Occipital lobe (tissue), 2 donors: ENCODE data around the gene HIVEP2. TPM values are rescaled to one million over a fixed set of nuclear protein-coding genes. Genes with fewer than 3 reads are reported as not detected.

Experiments used
- DNase-seq: peaks from one replicate; lab custom pipeline; 2025; lab: John Stamatoyannopoulos, UW
- total RNA-seq: library from RNA; depleted of rRNA; stranded (reverse); fragments of >200 nt; gene quantifications from one replicate; pipeline ENCODE4 v1.2.3, GENCODE V29; 2014

The HIVEP2 gene
- total RNA-seq, 1 donor from 2014 or later: 114 TPM

GRCh38 chr6:142892254-142893021 is 52.5 kb downstream of the HIVEP2 start:
- DNase-seq: no peak

- no peak for DNase-seq
These were observed 53.5 kb downstream of the HIVEP2 start for GRCh38 chr6:142891454-142891853.

GRCh38 chr6:142888456-142888855 is 56.5 kb downstream of the HIVEP2 start:
- DNase-seq: no peak

- DNase-seq: no peak
These were observed 57.5 kb downstream of the HIVEP2 start for GRCh38 chr6:142887517-142887916.

- DNase-seq: no peak
These were observed 58.4 kb downstream of the HIVEP2 start for GRCh38 chr6:142886431-142887170.

- peak; percentile 28 for DNase-seq
These were observed 59.7 kb downstream of the HIVEP2 start for GRCh38 chr6:142885182-142885867.

GRCh38 chr6:142884214-142885035 is 60.6 kb downstream of the HIVEP2 start:
- DNase-seq: no peak

- DNase-seq: no peak
These were observed 62.0 kb downstream of the HIVEP2 start for GRCh38 chr6:142883011-142883410.

- DNase-seq: no peak
These were observed 63.2 kb downstream of the HIVEP2 start for GRCh38 chr6:142881761-142882160.

- DNase-seq: no peak
These were observed 63.7 kb downstream of the HIVEP2 start for GRCh38 chr6:142881290-142881689.

- DNase-seq: no peak
These were observed 64.8 kb downstream of the HIVEP2 start for GRCh38 chr6:142880201-142880600.

GRCh38 chr6:142879527-142879926 is 65.4 kb downstream of the HIVEP2 start:
- DNase-seq: no peak

- no peak for DNase-seq
These were observed 65.9 kb downstream of the HIVEP2 start for GRCh38 chr6:142879076-142879475.

- DNase-seq: no peak
These were observed 66.6 kb downstream of the HIVEP2 start for GRCh38 chr6:142878407-142878806.

GRCh38 chr6:142874676-142875075 is 70.3 kb downstream of the HIVEP2 start:
- DNase-seq: no peak

GRCh38 chr6:142872376-142872775 is 72.6 kb downstream of the HIVEP2 start:
- DNase-seq: no peak

- DNase-seq: no peak
These were observed 73.1 kb downstream of the HIVEP2 start for GRCh38 chr6:142871910-142872331.

GRCh38 chr6:142870787-142871415 is 74.1 kb downstream of the HIVEP2 start:
- DNase-seq: no peak

GRCh38 chr6:142868917-142869316 is 76.1 kb downstream of the HIVEP2 start:
- DNase-seq: no peak

- no peak for DNase-seq
These were observed 76.8 kb downstream of the HIVEP2 start for GRCh38 chr6:142867988-142868812.
